HG03575 (cell line): Measurements from ENCODE around the gene ZFP36.

Source experiments
- ATAC-seq: cut with Tn5 transposase; IDR thresholded peaks from one replicate; pipeline ENCODE4 v1.9.1; 2021; ENCODE audit not compliant: unreplicated experiment, insufficient number of reproducible peaks, low FRiP score; ENCODE audit errors: extremely low read depth

The ZFP36 gene

DNA sequence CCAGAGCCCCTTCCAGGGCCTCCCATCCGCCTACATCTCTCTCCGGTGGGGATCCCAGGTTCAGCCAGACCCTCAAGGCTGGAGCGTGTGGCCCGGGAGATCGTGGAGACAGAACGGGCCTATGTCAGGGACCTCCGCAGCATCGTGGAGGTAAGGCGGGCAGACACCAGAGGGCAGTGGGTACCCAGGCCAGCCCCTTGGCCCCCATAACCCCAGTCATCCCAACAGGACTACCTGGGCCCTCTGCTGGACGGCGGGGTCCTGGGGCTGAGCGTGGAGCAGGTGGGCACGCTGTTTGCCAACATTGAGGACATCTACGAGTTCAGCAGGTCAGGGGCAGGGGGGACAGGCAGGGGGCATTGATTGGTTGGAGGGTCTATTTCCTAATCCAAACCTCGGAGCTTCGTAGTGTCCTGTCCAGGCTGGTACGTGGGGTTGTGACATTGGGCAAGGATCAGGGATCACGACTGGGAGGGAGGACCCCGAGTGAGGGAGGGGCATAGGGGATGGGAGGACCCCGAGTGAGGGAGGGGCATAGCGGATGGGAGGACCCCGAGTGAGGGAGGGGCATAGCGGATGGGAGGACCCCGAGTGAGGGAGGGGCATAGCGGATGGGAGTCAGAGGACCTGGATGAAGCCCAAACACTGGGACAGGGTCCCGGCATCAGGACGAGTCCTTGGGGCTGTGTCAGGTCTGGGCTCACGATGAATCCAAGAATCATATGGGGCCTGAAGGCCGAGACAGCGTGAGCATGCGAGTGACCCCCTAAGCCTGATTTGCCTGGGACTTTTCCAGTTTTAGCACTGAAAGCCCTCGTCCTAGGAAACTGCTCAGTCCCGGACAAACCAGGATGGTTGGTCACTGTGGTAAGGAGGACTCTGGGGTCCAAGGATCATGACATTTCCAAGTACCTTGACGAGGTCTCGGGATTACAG lies 8.7 kb downstream of the ZFP36 start:
- no peak for ATAC-seq

DNA sequence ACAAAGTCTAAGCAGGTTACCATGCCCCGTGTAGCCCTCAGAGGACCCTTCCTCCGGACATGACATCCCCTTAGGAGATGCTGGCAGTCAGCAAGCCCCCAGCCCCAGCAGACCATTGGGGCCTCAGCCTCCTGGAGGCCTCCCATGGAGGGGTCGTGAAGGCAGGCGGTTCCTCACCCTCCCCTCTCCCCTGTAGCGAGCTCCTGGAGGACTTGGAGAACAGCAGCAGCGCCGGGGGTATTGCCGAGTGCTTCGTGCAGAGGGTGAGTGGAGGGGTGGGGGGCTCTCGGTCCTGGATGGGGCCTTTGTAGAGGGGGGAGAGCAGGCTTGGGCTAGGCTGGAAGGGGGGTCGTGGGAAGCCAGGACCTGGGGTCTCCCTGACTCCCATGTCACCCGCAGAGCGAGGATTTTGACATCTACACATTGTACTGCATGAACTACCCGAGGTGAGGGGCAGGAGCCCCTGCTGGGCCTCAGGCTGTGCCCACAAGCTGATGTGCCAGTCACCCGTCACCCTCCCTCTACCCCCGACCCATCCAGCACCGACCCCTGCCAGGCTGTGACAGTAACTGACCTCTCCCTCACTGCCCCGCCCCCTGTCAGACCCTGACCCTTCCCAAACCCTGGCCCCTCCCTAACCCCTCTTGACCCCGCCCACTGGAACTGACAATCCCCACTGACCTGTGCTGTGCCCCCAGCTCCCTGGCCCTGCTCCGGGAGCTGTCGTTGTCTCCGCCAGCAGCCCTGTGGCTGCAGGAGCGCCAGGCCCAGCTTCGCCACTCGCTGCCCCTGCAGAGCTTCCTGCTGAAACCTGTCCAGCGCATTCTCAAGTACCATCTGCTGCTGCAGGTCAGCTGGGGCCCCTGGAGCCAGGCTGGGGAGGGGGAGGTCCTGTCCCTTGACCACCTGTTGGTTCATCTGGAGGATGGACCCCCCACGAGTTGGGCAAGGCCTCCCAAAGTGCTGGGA lies 9.8 kb downstream of the ZFP36 start:
- no peak for ATAC-seq

DNA sequence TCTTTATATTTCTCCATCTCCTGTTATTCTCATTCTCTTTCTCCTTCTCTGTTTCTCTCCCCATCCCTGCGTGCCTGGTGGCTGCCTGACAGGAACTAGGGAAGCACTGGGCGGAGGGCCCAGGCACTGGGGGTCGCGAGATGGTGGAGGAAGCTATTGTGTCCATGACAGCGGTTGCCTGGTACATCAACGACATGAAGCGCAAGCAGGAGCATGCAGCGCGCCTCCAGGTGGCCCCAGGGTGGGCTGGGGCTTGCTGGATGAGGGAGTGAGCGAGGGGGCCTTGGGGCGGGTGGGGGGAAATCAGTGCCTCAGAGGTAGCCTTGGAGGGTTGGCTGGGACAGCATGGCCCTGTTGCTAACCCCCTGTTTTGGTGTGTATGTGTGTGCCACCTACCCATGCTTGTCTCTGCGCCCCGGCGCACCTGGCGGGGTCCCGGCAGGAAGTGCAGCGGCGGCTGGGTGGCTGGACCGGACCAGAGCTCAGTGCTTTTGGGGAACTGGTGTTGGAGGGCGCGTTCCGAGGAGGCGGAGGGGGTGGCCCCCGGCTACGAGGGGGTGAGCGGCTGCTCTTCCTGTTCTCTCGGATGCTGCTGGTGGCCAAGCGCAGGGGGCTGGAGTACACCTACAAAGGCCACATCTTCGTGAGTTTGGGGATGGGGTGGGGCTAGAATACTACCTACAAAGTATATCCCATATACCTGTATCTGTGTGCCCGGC lies 11.0 kb downstream of the ZFP36 start:
- no peak for ATAC-seq

DNA sequence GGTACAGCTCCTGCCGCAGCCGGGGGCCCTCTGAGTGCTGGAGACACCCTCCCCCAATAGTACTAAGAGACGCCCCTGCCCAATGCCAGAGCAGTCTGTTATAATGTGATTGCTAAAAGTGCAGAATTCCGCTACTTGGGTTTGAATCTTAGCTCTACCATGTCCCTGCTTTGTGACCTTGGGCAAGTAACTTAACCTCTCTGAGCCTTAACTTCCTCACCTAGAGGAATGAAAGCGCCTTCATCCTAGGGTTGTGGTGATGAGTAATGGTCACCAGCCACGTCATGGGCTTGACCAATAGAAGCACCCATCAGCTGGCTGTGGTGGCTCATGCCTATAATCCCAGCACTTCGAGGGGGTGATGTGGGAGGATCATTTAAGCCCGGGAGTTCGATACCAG lies 12.4 kb downstream of the ZFP36 start:
- ATAC-seq = no peak

DNA sequence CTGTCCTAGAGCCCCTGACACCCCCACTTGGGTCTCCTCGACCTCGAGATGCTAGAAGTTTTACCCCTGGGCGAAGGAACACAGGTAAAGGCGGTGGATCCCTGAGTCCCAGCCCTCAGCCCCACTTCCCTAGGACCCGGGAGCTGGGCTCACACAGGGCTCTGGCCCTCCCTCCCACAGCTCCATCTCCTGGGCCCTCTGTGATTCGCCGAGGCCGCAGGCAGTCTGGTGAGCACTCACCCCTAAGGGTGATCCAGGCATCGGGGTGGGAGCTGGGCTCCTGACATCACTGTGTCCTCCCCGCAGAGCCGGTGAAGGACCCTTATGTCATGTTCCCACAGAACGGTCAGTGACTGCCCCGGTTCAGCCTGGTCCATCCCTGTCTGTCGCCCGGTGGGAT lies 14.1 kb downstream of the ZFP36 start:
- ATAC-seq = no peak

DNA sequence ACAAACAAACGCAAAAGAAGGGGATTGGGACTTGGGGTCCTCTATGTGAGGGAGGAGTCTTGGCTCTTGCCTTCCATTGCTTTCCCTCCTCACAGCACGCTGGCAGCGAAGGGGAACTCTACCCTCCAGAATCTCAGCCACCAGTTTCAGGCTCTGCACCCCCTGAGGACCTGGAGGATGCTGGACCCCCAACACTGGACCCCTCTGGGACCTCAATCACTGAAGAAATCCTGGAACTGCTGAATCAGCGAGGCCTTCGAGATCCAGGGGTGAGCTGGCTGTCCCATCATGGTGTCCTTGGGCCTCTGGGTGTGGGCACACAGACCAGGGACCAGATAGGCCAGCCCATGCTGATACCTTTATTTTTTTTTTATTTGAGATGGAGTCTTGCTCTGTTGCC lies 15.4 kb downstream of the ZFP36 start:
- ATAC-seq = no peak

DNA sequence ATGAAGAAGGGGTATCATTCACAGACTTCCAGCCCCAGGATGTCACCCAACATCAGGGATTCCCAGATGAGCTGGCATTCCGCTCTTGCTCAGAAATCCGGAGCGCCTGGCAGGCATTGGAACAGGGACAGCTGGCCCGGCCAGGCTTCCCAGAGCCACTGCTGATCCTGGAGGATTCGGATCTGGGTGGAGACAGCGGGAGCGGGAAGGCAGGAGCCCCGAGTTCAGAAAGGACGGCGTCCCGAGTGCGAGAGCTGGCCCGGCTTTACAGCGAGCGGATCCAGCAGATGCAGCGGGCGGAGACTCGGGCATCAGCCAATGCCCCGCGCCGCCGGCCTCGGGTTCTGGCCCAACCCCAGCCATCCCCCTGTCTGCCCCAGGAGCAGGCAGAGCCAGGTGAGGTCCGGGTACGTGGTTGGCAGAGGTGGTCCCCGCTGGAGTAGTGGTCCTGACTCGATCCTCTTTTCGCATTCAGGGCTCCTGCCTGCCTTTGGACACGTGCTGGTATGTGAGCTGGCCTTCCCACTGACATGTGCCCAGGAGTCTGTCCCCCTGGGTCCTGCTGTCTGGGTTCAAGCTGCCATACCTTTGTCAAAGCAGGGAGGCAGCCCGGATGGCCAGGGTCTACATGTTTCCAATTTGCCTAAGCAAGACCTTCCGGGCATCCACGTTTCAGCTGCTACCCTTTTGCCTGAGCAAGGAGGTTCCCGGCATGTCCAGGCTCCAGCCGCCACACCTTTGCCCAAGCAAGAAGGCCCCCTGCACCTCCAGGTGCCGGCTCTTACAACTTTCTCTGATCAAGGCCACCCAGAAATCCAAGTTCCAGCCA lies 16.8 kb downstream of the ZFP36 start:
- no peak for ATAC-seq

DNA sequence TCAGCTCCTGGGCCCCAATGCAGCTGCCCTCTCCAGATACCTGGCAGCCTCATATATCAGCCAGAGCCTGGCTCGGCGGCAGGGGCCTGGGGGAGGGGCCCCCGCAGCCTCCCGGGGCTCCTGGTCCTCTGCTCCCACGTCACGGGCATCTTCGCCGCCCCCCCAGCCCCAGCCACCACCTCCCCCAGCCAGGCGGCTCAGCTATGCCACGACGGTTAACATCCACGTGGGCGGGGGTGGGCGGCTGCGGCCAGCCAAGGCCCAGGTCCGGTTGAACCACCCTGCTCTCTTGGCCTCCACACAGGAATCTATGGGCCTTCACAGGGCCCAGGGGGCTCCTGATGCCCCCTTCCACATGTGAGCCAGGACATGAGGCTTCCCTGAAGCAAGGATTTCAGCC lies 18.3 kb downstream of the ZFP36 start:
- no peak for ATAC-seq

DNA sequence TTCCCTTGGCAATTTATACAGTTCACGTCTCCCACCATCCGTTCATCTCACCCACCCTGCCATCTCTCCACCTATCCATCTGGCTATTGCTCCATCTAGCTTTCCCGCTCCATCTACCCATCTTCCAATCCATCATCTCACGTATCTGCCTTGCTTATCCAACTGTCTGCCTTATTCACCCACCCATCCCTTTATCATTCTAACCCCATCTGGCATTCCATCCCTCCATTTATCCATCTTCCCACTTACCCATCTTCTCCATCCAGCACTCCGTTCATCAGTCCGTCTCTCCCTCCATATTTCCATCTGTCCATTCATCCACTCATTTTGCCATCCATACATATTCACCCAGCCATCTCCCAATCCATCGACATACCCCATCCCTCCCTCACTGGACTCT lies 19.1 kb downstream of the ZFP36 start:
- no peak for ATAC-seq

DNA sequence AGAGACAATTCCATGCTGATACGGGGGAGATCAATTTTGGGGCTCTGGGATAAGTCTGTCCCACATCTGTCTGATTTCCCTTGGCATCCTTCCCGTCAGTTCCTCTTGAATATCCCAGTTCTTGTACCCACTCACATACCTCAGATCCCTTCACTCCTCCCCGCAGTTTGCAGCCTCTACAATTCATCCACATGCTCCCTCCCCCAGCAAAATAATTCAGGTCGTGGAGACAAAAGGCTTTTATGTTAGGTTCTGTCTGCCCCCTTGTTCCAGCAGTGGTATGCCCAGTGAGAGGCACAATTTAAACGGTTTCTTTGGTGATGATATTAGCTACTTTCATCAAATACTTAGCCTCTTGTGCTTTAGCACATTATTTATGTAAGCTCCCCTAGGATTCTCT lies 19.5 kb downstream of the ZFP36 start:
- no peak for ATAC-seq

DNA sequence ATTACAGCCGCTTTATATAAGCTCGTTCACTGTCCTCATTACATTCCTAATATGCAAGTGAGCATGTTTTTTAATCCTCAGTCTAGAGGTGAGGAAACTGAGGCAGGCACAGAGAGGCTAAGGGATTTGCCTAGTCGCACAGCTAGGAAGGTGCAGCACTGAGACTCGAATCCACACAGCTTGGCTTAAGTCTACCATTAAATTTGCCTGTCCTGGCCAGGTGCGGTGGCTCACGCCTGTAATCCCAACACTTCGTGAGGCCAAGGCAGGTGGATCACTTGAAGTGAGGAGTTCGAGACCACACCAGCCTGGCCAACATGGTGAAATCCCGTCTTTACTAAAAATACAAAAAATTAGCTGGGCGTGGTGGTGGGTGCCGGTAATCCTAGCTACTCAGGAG lies 21.1 kb downstream of the ZFP36 start:
- no peak for ATAC-seq

DNA sequence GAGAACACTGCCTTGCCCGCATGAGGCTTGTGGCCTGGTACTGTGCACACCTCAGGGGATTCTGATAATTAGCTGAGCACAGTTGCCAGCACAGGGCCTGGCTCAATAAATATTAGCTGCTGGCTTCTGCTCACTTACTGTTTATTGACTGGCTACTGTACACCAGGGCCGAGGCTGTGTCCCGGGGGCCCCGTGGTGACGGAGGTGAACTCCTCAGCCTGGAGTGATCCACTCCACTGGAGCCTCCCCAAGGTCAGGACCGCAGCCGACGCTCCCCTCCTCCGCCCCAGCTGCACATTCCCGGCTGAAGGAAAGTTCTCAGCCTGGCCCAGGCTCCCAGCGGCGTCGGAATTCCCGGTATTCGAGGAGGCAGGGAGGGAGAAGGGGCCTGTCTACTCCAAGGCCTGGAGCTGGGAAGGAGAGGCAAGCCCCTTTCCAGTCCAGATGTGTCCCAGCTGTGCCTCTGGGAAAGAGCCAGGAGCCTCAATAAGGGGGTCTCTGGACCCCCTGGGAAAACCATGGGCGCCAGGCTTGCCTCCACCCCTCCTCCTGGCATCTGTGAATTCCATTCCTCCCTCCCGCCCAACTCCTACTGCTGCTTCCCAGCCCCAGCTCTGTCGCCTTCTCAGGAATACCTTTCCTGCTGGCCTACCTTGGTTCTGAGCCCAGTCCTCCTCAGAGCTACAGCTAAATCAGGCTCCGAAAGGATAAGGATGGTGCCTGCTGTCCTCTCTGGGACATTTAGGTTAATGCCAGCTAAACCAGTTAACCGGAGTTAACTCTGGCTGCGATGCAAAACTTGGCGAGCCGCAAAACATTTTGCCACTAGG lies 21.9 kb downstream of the ZFP36 start:
- ATAC-seq = no peak

DNA sequence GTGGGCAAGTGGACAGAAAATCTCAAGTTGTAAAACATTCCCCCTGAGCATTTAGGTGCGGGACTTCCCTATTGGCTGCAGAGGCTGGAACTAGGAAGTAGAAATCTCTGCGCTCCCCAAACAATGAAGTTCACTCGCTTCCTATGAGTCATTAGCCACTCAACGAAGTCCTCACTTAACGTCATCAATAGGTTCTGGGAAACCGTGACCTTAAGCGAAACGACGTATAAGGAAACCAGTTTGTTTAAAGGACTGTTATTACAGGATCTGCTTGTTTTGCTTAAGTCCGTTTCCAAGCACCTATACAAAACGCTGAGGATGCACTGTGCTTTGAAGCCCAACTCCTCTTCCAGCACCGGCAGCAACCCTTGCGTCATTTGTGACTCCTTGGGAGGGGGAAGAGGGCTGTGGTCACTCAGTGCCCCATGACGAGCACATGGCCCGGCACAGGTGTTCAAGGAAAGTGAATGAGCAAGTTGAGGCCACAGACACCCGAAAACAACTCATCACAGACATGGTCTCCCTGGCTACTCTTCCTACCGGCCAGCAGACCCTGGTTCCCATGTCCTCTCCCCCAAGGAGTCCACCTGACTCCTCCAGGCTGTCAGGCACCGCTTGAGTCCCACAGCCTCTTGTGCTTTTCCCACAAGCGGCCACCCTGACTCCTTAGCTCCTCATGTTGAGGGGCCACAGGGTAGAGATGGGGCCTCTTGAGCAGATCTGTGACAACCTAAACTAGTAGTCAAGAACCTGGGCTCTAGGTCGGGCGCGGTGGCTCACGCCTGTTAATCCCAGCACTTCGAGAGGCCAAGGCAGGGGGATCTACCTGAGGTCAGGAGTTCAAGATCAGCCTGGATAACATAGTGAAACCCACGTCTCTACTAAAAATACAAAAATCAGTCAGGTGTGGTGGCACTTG lies 24.3 kb downstream of the ZFP36 start:
- ATAC-seq = no peak

DNA sequence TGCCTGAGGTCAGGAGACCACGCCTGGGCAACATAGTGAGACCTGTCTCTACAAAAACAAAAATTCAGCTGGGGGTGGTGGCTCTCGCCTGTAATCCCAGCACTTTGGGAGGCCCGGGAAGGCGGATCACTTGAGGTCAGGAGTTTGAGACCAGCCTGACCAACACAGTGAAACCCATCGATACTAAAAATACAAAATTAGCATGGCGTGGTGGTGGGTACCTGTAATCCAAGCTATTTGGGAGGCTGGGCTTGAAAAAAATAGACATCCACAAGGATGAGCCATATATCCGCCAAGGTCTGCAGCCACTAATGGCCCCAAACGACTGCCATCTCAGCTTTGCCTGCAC lies 26.0 kb downstream of the ZFP36 start:
- no peak for ATAC-seq

DNA sequence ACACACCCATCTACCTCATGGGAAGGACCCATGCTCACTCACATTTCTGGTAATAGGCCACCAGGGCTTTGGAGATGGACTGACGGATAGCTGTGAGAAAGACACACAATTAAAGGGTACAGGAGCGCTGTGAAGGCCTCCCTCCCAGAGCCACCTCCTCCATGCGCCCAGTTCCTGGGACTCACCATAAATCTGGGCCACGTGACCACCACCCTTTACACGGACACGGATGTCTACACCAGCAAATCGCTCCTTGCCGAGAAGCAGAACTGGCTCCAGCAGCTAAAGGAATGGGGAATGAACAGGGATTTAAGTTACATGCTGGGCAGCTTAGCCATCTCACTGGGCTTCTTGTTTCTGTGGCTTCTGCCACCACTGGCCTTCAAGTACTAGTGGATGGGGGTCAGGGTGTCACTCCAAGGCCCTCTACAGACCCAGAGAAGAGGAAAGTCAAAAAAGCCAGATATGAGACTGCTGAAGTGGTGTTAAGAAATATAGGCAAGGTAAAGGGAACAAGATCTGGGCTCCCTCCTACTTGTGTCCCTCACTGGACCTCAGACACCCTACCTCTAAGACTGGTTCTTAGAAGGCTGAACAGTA lies 26.9 kb downstream of the ZFP36 start:
- no peak for ATAC-seq
